Measurements from ENCODE around the gene CIDEA. TPM values are rescaled to one million over a fixed set of nuclear protein-coding genes. Genes with fewer than 3 reads are reported as not detected.

The CIDEA gene
- total RNA-seq, 1 donor from 2014 or later = 0.53 TPM

DNA sequence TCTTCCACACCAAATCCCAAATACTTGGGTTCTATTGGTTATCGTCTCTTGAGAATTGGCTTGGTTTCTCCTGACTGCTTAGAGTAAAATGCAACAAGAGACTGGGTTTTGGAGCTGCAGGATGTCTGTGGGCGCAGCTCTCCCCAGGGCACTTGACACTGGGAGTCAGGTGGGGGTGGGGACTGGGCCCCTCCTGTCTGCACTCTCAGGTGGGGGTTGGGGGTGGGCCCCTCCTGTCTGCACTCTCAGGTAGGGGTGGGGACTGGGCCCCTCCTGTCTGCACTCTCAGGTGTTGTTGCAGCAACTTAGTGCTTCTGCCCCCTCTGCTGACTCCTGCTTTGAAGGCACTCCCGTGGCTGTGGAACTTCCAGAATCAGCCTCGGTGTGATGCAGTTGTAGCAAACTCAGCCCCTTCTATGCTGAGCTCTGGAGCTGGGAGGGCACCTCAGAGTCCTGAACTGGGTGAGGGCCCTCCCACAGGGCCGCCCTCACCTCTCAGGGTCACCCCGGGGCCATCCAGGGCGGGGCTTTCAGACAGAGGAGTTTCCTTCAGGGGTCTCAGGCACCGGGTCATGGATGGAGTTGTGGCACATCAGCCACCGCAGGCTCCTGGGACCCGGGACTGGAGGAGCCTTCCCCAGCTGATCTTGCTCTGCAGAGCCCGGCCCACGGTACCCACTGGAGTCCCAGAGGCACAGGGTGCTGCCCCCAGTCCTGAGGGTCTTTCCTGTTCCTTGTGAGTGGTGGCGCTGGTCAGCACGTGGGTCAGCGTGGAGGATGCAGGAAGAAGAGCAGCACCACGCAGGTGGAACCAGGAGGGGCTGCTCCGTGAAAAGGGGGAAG, 22.9 kb upstream of the CIDEA start:
- no peak for DNase-seq (ENCODE audit: low read depth)
- FAIRE-seq = no peak

GRCh38 chr18:12231986-12232385, 22.2 kb upstream of the CIDEA start:
- TF ChIP-seq, protein P1, sequence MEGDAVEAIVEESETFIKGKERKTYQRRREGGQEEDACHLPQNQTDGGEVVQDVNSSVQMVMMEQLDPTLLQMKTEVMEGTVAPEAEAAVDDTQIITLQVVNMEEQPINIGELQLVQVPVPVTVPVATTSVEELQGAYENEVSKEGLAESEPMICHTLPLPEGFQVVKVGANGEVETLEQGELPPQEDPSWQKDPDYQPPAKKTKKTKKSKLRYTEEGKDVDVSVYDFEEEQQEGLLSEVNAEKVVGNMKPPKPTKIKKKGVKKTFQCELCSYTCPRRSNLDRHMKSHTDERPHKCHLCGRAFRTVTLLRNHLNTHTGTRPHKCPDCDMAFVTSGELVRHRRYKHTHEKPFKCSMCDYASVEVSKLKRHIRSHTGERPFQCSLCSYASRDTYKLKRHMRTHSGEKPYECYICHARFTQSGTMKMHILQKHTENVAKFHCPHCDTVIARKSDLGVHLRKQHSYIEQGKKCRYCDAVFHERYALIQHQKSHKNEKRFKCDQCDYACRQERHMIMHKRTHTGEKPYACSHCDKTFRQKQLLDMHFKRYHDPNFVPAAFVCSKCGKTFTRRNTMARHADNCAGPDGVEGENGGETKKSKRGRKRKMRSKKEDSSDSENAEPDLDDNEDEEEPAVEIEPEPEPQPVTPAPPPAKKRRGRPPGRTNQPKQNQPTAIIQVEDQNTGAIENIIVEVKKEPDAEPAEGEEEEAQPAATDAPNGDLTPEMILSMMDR (IDR thresholded peaks at IDR 0.05; ENCODE audit: insufficient read depth, low read length, severe bottlenecking) = no peak
- Histone ChIP-seq H3K36me3 (ENCODE audit: control insufficient read depth, insufficient read depth, low read length) (no peaks in the 10 kb centered on the region), H3K4me3 (ENCODE audit: low read depth, low read length) (no peak overlapping the region), H3K27me3 (ENCODE audit: control insufficient read depth, insufficient read depth, low read length) (no peaks in the 10 kb centered on the region)
- FAIRE-seq = no peak
- no peak for DNase-seq (ENCODE audit: low read depth)

More for the DNA sequence above, 22.9 kb upstream of the CIDEA start:
- H3K4me3 ChIP-seq (ENCODE audit: low read depth, low read length) = no peak overlapping the region
- H3K36me3 ChIP-seq (ENCODE audit: control insufficient read depth, insufficient read depth, low read length) = no peaks in the 10 kb centered on the region
- no peaks in the 10 kb centered on the region for H3K27me3 ChIP-seq (ENCODE audit: control insufficient read depth, insufficient read depth, low read length)
- TF ChIP-seq, protein P1 (IDR thresholded peaks at IDR 0.05; ENCODE audit: insufficient read depth, low read length, severe bottlenecking) = no peak

DNA sequence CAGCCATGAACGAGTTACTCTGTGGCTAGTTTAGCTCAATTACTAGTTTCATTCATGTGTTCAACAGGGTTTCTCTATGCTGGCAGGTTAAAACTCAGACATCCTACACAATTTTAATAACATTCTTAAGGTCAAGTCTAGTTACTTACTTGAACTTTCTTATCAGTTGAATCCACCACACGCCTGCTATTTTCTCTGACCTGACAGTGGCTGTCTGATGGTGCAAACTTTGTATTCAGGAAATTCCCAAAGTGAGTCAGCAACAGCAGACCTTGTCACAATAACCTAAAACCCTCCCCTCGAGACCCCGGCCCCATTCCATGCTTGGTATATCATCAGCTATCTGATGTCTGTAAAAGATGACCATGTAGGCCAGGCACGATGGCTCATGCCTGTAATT, 20.8 kb upstream of the CIDEA start:
- FAIRE-seq (no peak), DNase-seq (ENCODE audit: low read depth) (no peak)
- Histone ChIP-seq H3K4me3 (ENCODE audit: low read depth, low read length) (no peak overlapping the region), H3K27me3 (ENCODE audit: control insufficient read depth, insufficient read depth, low read length) (no peaks in the 10 kb centered on the region), H3K36me3 (ENCODE audit: control insufficient read depth, insufficient read depth, low read length) (no peaks in the 10 kb centered on the region)
- TF ChIP-seq, protein P1 (IDR thresholded peaks at IDR 0.05; ENCODE audit: insufficient read depth, low read length, severe bottlenecking) = no peak

DNA sequence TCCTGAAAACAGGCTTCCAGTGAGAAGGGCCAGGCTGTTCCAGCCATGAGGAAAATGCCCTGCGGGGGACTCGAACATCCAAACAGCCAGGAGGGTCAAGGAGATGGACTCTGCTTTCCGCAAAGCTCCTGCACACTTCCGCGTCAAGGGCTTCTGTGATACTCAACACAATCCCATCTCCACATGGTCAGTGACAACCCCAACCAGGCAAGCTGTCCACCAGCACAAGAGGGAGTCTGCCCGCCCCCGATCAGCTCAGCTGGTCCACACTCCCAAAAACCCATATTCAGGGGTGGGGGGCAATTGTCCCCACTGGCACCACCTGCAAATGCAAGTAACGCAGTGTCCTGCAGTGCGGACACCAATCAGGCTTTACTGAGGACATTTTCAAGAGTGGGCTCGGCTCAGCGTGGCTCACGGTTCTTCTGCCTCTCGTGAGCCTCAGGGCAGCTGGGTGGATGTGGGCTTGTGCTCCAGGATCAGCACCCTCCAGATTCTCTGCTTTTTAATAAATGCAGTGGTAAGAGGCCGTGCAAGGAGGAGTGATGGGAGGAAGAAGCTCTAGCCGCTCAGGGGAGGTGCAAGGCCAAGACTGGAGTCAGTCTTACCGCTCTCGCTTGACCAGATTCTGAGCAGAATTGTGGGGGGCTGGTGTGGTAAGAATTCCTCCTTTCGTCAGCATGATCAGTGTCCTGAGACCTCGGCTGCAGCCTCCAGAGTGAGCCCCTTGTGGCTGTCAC, 19.5 kb upstream of the CIDEA start:
- Histone ChIP-seq H3K4me3 (ENCODE audit: low read depth, low read length) (no peak overlapping the region), H3K27me3 (ENCODE audit: control insufficient read depth, insufficient read depth, low read length) (no peaks in the 10 kb centered on the region), H3K36me3 (ENCODE audit: control insufficient read depth, insufficient read depth, low read length) (no peaks in the 10 kb centered on the region)
- DNase-seq (ENCODE audit: low read depth) (no peak), FAIRE-seq (no peak)
- TF ChIP-seq, protein P1 (IDR thresholded peaks at IDR 0.05; ENCODE audit: insufficient read depth, low read length, severe bottlenecking) = no peak

DNA sequence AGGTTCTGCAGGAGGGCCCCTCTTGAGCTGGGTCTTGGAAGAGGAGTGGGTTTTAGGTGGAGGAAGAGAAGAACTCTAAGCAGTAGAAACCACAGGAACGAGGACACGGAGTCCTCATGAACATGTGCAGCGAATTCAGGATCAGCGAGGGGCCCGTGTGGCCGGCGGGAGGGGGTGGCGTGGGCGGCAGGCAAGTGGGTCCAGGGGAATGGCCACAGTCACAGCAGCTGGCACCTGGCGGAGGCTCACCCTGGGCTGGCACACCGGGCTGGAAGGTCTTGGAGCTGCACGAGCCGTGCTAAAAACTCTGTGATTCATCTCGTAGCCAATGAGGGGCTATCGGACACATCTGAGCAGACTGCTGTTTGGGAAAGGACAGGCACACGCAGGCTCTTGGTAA, 18.0 kb upstream of the CIDEA start:
- H3K36me3 ChIP-seq (ENCODE audit: control insufficient read depth, insufficient read depth, low read length) = no peaks in the 10 kb centered on the region
- no peaks in the 10 kb centered on the region for H3K27me3 ChIP-seq (ENCODE audit: control insufficient read depth, insufficient read depth, low read length)
- TF ChIP-seq, protein P1 (IDR thresholded peaks at IDR 0.05; ENCODE audit: insufficient read depth, low read length, severe bottlenecking) = no peak
- DNase-seq (ENCODE audit: low read depth) (no peak), FAIRE-seq (no peak)
- no peak overlapping the region for H3K4me3 ChIP-seq (ENCODE audit: low read depth, low read length)
